Vagina (tissue), 2 donors: Measurements from ENCODE around the gene EIF5B. TPM values are rescaled to one million over a fixed set of nuclear protein-coding genes. Genes with fewer than 3 reads are reported as not detected.

Source experiments
- DNase-seq, 2 donors: peaks; one replicate each; pipeline ENCODE4 v3.0.0-alpha.2; 2017; ENCODE audit errors: extremely low spot score in 2 of 2
- H3K27ac ChIP-seq: fragments of 200-600 bp; sonication (generic); one replicate; pipeline ENCODE4 v1.5.1; 2019
- H3K27me3 ChIP-seq: fragments of 200-600 bp; sonication (generic); one replicate; pipeline ENCODE4 v1.5.1; 2019
- H3K36me3 ChIP-seq, 2 donors: fragments of 200-600 bp; sonication (generic); one replicate each; pipeline ENCODE4 v1.5.1; 2017 to 2019
- H3K4me1 ChIP-seq: fragments of 200-600 bp; sonication (generic); one replicate; pipeline ENCODE4 v1.5.1; 2019
- H3K4me3 ChIP-seq, 2 donors: fragments of 200-600 bp; sonication (generic); 1 replicate in 1 of 2; 2 replicates in 1 of 2; pipeline ENCODE4 v1.5.1; 2016 to 2019
- H3K9me3 ChIP-seq: fragments of 200-600 bp; sonication (generic); one replicate; pipeline ENCODE4 v1.5.1; 2019
- CTCF ChIP-seq, 3 experiments: fragments of 450-650 bp in 2 of 3; fragments of 200-600 bp in 1 of 3; sonication (generic) in 1 of 3; IDR thresholded peaks; one replicate each; pipeline ENCODE4 v1.5.1; 2017 to 2019; ENCODE audit warnings: antibody characterized with exemption in 3 of 3, mild to moderate bottlenecking in 2 of 3, moderate library complexity in 2 of 3
- POLR2A ChIP-seq, 2 donors: fragments of 450-650 bp; IDR thresholded peaks; one replicate each; pipeline ENCODE4 v1.6.1; 2017; ENCODE audit warnings: antibody characterized with exemption in 2 of 2, mild to moderate bottlenecking in 2 of 2, moderate library complexity in 2 of 2
- POLR2AphosphoS5 ChIP-seq, 2 donors: sonication (generic); formaldehyde crosslinking; IDR thresholded peaks; one replicate each; pipeline ENCODE4 v1.9.0; 2017; ENCODE audit warnings: antibody characterized with exemption in 2 of 2, mild to moderate bottlenecking in 2 of 2, low read depth in 1 of 2; ENCODE audit not compliant: insufficient read depth in 1 of 2
- intact Hi-C: fragments of 100-400 bp; cut with DNase I; formaldehyde crosslinking; loops from one replicate; pipeline ENCODE4 v1.15.1; 2023
- total RNA-seq: library from RNA; depleted of rRNA; stranded (reverse); fragments of >200 nt; gene quantifications from one replicate; pipeline ENCODE4 v1.2.3, GENCODE V29; 2016

Gene EIF5B
- total RNA-seq, 1 donor from 2014 or later = 31.2 TPM

- peaks cover 0 to 49% of the 10 kb centered on the region in 2 donors for H3K36me3 ChIP-seq
- intact Hi-C loops = no loop called here
- no peaks in the 10 kb centered on the region for H3K4me1 ChIP-seq
- H3K27ac ChIP-seq = no peak overlapping the region
- H3K9me3 ChIP-seq = no peaks in the 10 kb centered on the region
- no peaks in the 10 kb centered on the region for H3K27me3 ChIP-seq
- TF ChIP-seq POLR2A (IDR thresholded peaks at IDR 0.05) (no peak), CTCF (IDR thresholded peaks at IDR 0.05) (no peak), POLR2AphosphoS5 (IDR thresholded peaks at IDR 0.05; ENCODE audit: insufficient read depth in 1 of 2, low read depth in 1 of 2) (no peak)
- no peak overlapping the region for H3K4me3 ChIP-seq
- no peak for DNase-seq
Observed at GRCh38 chr2:99377879-99378278, 40.7 kb downstream of the EIF5B start.

GRCh38 chr2:99380376-99381010 lies 43.3 kb downstream of the EIF5B start:
- H3K27ac ChIP-seq = no peak overlapping the region
- H3K27me3 ChIP-seq = no peaks in the 10 kb centered on the region
- H3K4me1 ChIP-seq = no peaks in the 10 kb centered on the region
- DNase-seq = no peak
- peaks cover 0 to 54% of the 10 kb centered on the region in 2 donors for H3K36me3 ChIP-seq
- H3K9me3 ChIP-seq = no peaks in the 10 kb centered on the region
- no peak overlapping the region for H3K4me3 ChIP-seq
- intact Hi-C loops = no loop called here
- TF ChIP-seq POLR2A (IDR thresholded peaks at IDR 0.05) (no peak), CTCF (IDR thresholded peaks at IDR 0.05) (no peak), POLR2AphosphoS5 (IDR thresholded peaks at IDR 0.05; ENCODE audit: insufficient read depth in 1 of 2, low read depth in 1 of 2) (no peak)

- peaks cover 0 to 54% of the 10 kb centered on the region in 2 donors for H3K36me3 ChIP-seq
- intact Hi-C loops = no loop called here
- no peak overlapping the region for H3K4me3 ChIP-seq
- H3K9me3 ChIP-seq = no peaks in the 10 kb centered on the region
- H3K27ac ChIP-seq = no peak overlapping the region
- H3K27me3 ChIP-seq = no peaks in the 10 kb centered on the region
- no peak for DNase-seq
- TF ChIP-seq POLR2AphosphoS5 (IDR thresholded peaks at IDR 0.05; ENCODE audit: insufficient read depth in 1 of 2, low read depth in 1 of 2) = no peak
- H3K4me1 ChIP-seq = no peaks in the 10 kb centered on the region
Observed at GRCh38 chr2:99382143-99382542, 45.0 kb downstream of the EIF5B start.

- Histone ChIP-seq H3K36me3 (peaks cover 0 to 37% of the 10 kb centered on the region in 2 donors), H3K4me1 (no peaks in the 10 kb centered on the region), H3K4me3 (no peak overlapping the region), H3K27me3 (no peaks in the 10 kb centered on the region), H3K9me3 (no peaks in the 10 kb centered on the region), H3K27ac (no peak overlapping the region)
- no peak for DNase-seq
- TF ChIP-seq POLR2A (IDR thresholded peaks at IDR 0.05) = no peak
- no peak for TF ChIP-seq POLR2AphosphoS5 (IDR thresholded peaks at IDR 0.05; ENCODE audit: insufficient read depth in 1 of 2, low read depth in 1 of 2)
- TF ChIP-seq CTCF (IDR thresholded peaks at IDR 0.05) = no peak
- intact Hi-C loops = no loop called here
Observed at GRCh38 chr2:99386011-99386410, 48.8 kb downstream of the EIF5B start.

GRCh38 chr2:99388892-99389291 lies 51.7 kb downstream of the EIF5B start:
- H3K36me3 ChIP-seq = peaks cover 0 to 35% of the 10 kb centered on the region in 2 donors
- no peak overlapping the region for H3K27ac ChIP-seq
- TF ChIP-seq POLR2AphosphoS5 (IDR thresholded peaks at IDR 0.05; ENCODE audit: insufficient read depth in 1 of 2, low read depth in 1 of 2) (no peak), POLR2A (IDR thresholded peaks at IDR 0.05) (no peak), CTCF (IDR thresholded peaks at IDR 0.05) (no peak)
- intact Hi-C loops = no loop called here
- no peaks in the 10 kb centered on the region for H3K27me3 ChIP-seq
- H3K4me1 ChIP-seq = no peaks in the 10 kb centered on the region
- H3K9me3 ChIP-seq = no peaks in the 10 kb centered on the region
- no peak overlapping the region for H3K4me3 ChIP-seq
- DNase-seq = no peak
